Left kidney (tissue), 8 donors: ENCODE data around the gene TEPSIN. TPM values are rescaled to one million over a fixed set of nuclear protein-coding genes. Genes with fewer than 3 reads are reported as not detected.

Experiments used
- DNase-seq: peaks from one replicate; pipeline ENCODE4 v3.0.0-alpha.2; 2013
- long read RNA-seq, 8 donors: transcript quantifications; one replicate each; lab custom pipeline, GENCODE V29; 2026
- polyA plus RNA-seq: library from polyadenylated mRNA; unstranded; fragments of 120-200 nt; gene quantifications from one replicate; pipeline ENCODE4 v1.2.1, GENCODE V29; 2013; ENCODE audit not compliant: insufficient read length

Gene TEPSIN, protein sequence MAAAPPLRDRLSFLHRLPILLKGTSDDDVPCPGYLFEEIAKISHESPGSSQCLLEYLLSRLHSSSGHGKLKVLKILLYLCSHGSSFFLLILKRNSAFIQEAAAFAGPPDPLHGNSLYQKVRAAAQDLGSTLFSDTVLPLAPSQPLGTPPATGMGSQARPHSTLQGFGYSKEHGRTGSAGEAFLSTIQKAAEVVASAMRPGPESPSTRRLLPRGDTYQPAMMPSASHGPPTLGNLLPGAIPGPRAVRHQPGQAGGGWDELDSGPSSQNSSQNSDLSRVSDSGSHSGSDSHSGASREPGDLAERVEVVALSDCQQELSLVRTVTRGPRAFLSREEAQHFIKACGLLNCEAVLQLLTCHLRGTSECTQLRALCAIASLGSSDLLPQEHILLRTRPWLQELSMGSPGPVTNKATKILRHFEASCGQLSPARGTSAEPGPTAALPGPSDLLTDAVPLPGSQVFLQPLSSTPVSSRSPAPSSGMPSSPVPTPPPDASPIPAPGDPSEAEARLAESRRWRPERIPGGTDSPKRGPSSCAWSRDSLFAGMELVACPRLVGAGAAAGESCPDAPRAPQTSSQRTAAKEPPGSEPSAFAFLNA
- polyA plus RNA-seq, result 18.4 TPM
- long read RNA-seq, donor 1, result 0 reads
- long read RNA-seq, donor 2, partial matches to known transcripts, result 103 of 103 reads
- long read RNA-seq, donor 2, other reads (novel, unspliced or antisense), result 0 of 103 reads
- long read RNA-seq, donor 3, result 0 reads
- long read RNA-seq, donor 4, result 0 reads
- long read RNA-seq, donor 5, result 0 reads
- long read RNA-seq, donor 6, partial matches to known transcripts, result 0 of 2 reads
- long read RNA-seq, donor 6, other reads (novel, unspliced or antisense), result 0 of 2 reads
- long read RNA-seq, donor 7, partial matches to known transcripts, result 0 of 4 reads
- long read RNA-seq, donor 7, other reads (novel, unspliced or antisense), result 0 of 4 reads
- long read RNA-seq, donor 8, result 0 reads

- DNase-seq, result peak; percentile 100
These were observed at the start of gene TEPSIN, which contains the start of gene NDUFAF8 for GRCh38 chr17:81238815-81239713. Gene TEPSIN, minus strand, starts transcription at chr17:81239055. Its CDS starts 22 bp downstream, at chr17:81239033. Gene NDUFAF8, plus strand, starts transcription at chr17:81239318. Its CDS starts 46 bp downstream, at chr17:81239364.

GRCh38 chr17:81287741-81288430, 49.0 kb upstream of the TEPSIN start:
- no peak for DNase-seq

GRCh38 chr17:81287152-81287551, 48.3 kb upstream of the TEPSIN start:
- DNase-seq, result no peak

GRCh38 chr17:81286491-81287145, 47.8 kb upstream of the TEPSIN start:
- no peak for DNase-seq

DNA sequence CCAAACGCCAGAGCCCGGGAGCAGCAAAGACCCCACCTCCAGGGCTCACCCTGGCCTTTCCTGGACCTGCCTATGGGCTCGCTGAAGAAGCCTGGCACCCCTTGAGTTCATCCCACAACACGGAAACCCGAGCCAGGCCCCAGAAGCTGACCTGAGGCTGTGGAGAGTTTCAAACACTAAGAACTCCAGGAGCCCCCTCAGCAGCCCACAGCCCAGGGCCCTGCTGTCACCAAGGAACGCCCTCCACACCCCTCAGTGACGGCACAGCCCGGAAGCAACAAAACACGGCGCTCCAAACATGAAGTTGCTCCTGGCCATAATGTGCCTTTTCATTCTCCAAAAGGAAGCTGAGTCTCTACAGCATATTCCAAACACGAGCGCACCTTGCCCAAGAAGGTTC, 47.0 kb upstream of the TEPSIN start:
- no peak for DNase-seq

DNA sequence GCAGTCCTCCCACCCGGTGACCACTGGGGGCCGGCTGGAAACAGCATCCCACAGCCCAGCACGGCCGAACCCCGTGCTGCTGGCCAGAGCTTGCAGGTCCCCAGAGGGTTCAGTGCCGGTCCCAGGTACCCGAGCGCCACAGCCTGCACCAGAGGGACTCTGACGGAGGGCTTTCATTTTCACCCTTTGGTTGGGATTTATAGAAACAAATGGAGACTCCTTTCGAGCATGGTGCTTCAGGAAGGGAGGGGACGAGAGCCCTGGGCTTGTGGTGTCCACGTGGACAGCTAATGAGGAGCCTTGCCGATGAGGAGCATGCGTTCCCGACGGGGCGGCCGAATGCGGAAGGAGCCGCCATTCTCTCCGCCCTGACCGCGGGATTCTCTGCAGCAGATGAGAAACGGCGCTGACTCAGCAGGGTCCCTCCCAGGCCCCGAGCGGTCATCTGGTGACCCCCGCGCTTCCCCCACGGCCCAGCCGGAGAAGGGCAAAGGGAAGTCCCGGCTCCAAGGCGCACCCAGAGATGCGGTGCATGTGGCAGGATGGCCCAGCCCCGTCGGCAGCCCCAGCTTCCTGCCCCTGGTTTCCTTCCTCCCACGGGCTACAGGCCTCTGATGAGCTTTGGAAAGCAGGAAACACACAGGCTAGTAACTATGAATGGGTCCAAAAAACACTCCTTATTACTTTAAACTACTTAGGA, 46.5 kb upstream of the TEPSIN start:
- DNase-seq, result no peak

GRCh38 chr17:81282876-81283275, 44.0 kb upstream of the TEPSIN start:
- DNase-seq, result no peak

GRCh38 chr17:81282141-81282540, 43.3 kb upstream of the TEPSIN start:
- no peak for DNase-seq

DNA sequence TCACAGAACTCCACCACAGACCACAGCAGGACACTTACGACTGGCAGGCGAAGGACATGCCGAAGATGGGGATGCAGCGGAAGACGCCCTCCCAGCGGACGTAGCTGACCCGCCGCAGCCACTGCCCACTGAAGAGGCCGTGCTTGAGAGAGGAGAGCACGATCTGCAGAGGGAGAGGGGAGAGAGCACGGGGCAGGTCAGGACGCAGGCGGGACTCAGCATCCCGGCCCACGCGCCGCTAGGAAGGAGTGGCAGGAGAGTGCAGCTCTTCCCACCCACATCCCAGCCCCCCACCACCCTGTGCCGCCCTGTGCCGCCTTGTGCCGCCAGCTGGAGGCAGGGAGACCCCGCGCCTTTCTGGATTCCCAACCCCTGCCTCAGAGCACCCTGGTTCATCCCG, 41.7 kb upstream of the TEPSIN start:
- DNase-seq, result no peak

DNA sequence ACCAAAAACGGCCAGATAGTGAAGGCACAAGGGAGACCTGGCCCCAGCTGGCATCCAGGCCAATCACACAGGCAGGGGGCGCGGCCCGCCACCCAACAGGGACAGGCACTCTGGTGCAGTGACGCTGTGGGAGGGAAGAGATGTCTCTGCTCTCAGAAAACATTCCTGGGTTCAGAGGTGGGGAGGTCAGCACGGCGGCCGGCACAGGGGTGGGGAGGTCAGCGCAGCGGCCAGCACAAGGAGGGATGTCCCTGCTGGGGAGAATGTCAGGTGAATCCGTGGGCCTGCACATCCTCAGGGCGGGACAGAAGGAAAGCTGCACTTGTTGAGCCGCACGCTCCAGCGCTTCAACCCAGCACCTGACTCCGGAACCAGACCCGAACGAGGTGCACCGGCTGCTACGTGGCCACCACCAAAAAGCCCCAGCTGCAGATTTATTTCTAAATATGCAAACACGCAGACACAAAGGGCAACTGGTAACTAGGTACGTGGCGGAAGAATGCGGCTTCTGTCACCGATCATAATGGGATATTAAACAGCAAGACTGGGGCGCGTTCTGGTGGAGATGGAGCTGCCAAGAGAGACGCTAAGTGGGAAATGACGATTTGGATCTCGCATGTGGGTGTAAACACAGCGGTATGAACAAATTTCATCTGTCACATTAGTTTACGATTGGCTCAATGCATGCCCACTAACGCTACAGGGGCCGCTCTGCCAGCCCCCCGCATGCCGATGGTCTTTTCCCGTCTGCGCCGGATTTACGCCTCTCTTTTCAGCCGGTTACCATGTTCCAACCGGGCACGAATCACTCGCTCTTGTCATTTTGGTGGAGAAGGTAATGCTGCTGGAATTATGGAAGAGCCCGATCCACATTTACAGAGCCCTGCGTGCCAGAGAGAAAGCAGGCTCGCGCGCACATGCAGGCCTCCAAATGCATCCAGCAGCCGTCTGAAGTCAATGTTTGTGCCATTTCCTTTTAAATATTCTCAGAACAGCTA, 40.7 kb upstream of the TEPSIN start:
- DNase-seq, result no peak

GRCh38 chr17:81278831-81279230, 40.0 kb upstream of the TEPSIN start:
- no peak for DNase-seq

DNA sequence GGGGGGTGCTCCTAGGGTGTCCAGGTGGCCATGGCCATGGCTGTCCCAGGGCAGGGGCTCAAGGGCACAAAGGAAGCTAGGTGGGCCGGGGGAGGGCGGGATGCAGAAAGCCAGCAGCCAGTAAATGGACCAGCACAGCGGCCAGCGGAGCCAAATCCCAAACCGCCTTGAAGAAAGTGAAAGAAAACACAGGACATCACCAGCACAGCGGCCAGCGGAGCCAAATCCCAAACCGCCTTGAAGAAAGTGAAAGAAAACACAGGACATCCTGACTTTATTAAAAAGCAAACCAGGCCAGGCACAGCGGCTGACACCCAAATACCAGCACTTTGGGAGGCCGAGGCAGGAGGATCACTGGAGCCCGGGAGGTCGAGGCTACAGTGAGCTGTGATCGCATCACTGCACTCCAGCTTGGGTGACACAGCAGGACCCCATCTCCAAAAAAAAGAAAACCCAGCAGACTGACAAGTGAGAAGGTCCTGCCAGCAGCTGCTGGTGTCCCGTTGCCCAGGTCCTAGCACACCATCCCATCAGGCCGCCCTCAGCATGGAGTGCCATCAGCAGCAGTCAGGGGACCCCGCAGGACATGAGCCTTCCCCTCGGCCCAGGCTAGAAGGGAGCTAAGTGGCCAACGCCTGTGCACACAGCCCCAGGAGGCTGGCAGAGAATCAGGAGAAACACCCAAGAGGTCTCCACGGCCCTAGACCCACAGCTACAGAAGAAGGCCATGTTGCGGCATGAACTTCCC, 39.3 kb upstream of the TEPSIN start:
- no peak for DNase-seq

DNA sequence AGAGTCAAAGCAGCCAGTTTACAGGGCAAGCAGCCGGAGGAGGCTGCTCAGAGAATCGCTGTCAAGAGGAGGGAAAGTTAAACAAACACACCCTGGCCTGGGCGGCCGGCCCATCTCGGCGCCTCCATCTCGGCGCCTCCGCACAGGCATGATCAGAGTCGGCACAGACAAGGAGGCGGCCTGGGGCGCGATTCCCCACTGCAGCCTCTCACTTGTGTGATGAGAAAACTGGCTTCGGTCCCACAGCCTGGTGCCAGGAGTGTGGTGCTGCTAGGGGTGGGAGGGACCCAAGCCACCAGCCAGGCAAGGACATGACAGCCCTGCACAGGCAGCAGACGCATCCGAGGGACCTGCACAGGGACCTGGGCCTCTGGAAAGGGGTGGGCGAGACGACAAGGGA, 38.6 kb upstream of the TEPSIN start:
- no peak for DNase-seq

- DNase-seq, result no peak
These were observed 37.9 kb upstream of the TEPSIN start for GRCh38 chr17:81276781-81277180.

DNA sequence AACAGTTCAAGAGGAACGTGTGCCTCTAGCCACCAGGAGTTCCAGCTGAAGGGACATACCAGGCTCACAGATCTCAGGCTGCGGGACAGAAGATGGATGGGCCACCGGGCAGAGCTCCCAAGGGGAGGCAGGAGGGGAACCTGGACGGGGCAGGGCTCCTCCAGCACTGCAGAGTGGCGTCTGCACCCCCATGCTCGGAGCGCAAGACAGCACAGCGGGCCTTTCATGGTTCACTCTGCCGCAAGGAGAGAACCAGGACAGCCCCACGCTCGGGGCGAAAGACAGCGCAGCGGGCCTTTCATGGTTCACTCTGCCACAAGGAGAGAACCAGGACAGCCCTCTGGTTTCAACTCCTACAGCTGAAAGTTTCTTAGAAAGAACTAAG, 35.6 kb upstream of the TEPSIN start:
- DNase-seq, result no peak

DNA sequence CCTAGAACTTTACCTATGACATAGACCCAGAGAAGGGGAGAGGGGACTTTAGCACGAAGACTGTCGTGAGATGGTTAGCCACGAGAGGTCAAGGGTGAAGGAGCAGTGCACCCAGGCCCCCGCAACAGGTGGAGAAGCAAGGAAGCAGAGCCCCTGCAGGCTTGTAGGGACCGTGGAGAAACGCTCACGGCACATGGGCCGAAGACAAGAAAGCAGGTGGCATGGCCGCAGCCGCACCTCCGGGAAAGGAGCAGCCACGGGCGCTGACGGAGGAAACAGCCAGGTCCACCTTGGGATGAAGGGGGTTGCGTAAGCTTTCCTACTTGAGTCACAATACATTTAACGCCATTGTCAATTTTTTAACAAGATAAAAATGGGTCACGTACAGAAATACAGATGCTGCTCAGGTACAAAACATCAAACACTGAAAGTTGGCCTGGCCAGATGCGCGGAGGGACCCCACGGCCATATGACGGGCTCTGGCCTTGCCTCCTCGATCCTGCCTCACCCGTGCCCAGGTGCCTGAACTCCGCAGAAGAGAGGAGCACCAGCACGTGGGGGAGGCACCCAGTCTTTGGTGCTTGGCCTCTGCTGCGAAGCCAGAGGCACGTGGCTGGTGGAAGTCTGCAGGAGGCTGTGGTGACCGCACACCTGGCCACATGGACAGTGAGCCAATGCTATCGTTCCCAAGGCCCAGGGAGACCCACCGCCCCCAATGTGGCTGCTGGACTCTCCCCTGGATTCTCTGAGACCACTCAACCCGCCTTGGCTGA, 35.0 kb upstream of the TEPSIN start:
- no peak for DNase-seq

DNA sequence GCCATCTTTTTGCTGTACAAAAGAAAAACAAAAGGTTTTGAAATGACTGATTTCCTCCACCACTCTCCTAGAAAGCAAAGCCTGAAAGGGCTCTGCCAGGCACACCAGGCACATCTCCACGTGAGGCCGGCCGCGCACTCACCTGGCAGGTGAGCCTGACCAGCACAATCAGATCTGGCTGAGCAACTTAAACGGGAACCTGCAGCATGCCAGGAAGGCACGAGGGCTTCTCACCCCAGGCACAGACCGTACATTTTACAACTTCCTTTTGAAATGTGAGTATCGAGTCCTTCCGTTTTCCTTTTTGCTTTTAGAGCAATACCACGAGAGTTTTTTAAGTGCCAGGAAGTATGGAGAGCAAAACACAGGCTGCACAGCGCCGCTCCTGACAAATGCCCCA, 33.8 kb upstream of the TEPSIN start:
- DNase-seq, result no peak
